Measurements from ENCODE around the gene RDH14. TPM values are rescaled to one million over a fixed set of nuclear protein-coding genes. Genes with fewer than 3 reads are reported as not detected.

Gene RDH14
- total and polyA plus RNA-seq, 2 of the 4 experiments (the other 2 are of a cell fraction), result 11.9 to 12.2 TPM

DNA sequence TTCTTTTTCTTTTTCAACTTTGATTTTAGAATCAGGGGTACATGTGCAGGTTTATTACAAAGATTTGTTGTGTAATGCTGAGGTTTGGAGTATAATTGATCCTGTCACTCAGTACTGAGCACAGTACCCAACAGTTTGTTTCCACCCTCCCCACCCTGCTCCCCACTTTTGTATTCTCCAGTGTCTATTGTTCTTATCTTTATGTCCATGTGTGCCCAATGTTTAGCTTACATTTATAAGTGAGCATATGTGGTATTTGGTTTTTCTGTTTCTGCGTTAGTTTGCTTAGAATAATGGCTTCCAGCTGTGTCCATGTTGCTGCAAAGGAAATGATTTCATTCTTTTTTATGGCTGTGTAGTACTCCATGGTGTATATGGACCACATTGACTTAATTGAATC lies 43.1 kb downstream of the RDH14 start:
- ChIA-PET POLR2A (ENCODE audit: unreplicated experiment) (no interaction called here), CTCF (interaction anchor here (0.6 to 1.9 kb wide), 3 partner anchors 9 to 1187 kb away, joined by 3 to 4 read pairs (median 3); no protein-coding TSS in a partner anchor)
- peak overlapping the region; percentile 91 for H4K91ac ChIP-seq (ENCODE audit: insufficient read depth, low read depth, low read length)
- in situ Hi-C loops (cut with MboI; ENCODE audit: low sequenced_read_pairs), result loop anchor here (25.0 kb wide), 1 partner anchor 1145 kb away; no protein-coding TSS in a partner anchor
- dilution Hi-C loops (cut with HindIII; ENCODE audit: low sequenced_read_pairs, unreplicated experiment), result no loop called here
- no peaks in the 10 kb centered on the region for H3K36me3 ChIP-seq (ENCODE audit: control insufficient read depth, insufficient read depth, low read length)
- no TSS peak for BruUV-seq (replicated peaks)
- H3K4ac ChIP-seq (ENCODE audit: low read depth, low read length), result peak overlapping the region; percentile 96; the same call in 1 of the 2 replicates
- H3K9me3 ChIP-seq (ENCODE audit: control insufficient read depth, insufficient read depth, low read length), result no peaks in the 10 kb centered on the region
- 0 out of 2 replicates have a peak overlapping the region, but pooled peaks have one; percentile 22 for H3K14ac ChIP-seq (replicated peaks; ENCODE audit: low read depth, low read length)
- no peaks in the 10 kb centered on the region for H4K20me1 ChIP-seq (ENCODE audit: insufficient read depth, low read length)
- H2BK15ac ChIP-seq (ENCODE audit: low read depth, low read length), result peak overlapping the region; percentile 71; the same call in 2 of the 3 replicates
- H3K4me2 ChIP-seq (ENCODE audit: low read depth, low read length), result no peak overlapping the region
- no peaks in the 10 kb centered on the region for H3K27me3 ChIP-seq (ENCODE audit: control insufficient read depth, insufficient read depth, low read length)
- H3K18ac ChIP-seq (ENCODE audit: low read depth, low read length), result peak overlapping the region; percentile 82
- ATAC-seq (ENCODE audit: low read depth) (no peak), DNase-seq (no peak)
- intact Hi-C loops (cut with micrococcal nuclease), result loop anchor here (5.0 kb wide), 1 partner anchor 130 kb away; no protein-coding TSS in a partner anchor
- peak overlapping the region; percentile 73; the same call in 1 of the 2 replicates for H2AK5ac ChIP-seq (ENCODE audit: low read depth, low read length)
- peak overlapping the region; percentile 98 for H2BK120ac ChIP-seq (ENCODE audit: low read depth, low read length)
- H3K9me1 ChIP-seq (ENCODE audit: insufficient read depth, low read length), result peaks cover 23% of the 10 kb centered on the region
- H3K4me3 ChIP-seq (ENCODE audit: insufficient read depth, low read depth, low read length), result no peak overlapping the region
- H3K9ac ChIP-seq (ENCODE audit: low read depth, low read length), result no peak overlapping the region
- H2BK5ac ChIP-seq (ENCODE audit: low read depth, low read length, poor library complexity, severe bottlenecking), result no peak overlapping the region
- H2BK20ac ChIP-seq (ENCODE audit: low read depth, low read length), result peak overlapping the region; percentile 99
- WGBS, 2 experiments (ENCODE audit: extremely low coverage in 2 of 2, insufficient read length in 1 of 2), result no CpG with 5 or more reads among the region's 1 CpG
- H3K23ac ChIP-seq (ENCODE audit: low read depth, low read length), result no peak overlapping the region
- peak overlapping the region in 1 of 2 experiments; percentile 65; a peak in 2 of 4 replicates for H4K8ac ChIP-seq (ENCODE audit: low read depth in 2 of 2, low read length in 2 of 2)
- H3K4me1 ChIP-seq (ENCODE audit: control insufficient read depth, insufficient read depth, low read length), result peaks cover 33% of the 10 kb centered on the region
- H3K27ac ChIP-seq (ENCODE audit: insufficient read depth, low read length), result no peak overlapping the region
- TF ChIP-seq, protein P1, sequence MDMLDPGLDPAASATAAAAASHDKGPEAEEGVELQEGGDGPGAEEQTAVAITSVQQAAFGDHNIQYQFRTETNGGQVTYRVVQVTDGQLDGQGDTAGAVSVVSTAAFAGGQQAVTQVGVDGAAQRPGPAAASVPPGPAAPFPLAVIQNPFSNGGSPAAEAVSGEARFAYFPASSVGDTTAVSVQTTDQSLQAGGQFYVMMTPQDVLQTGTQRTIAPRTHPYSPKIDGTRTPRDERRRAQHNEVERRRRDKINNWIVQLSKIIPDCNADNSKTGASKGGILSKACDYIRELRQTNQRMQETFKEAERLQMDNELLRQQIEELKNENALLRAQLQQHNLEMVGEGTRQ (IDR thresholded peaks at IDR 0.05; ENCODE audit: low read depth, low read length), result no peak
- TF ChIP-seq CTCF (conservative IDR thresholded peaks at IDR 0.05; ENCODE audit: low read depth, low read length) (no peak), RCOR1 (IDR thresholded peaks at IDR 0.05; ENCODE audit: insufficient replicate concordance, low read length) (no peak), NFE2L2 (IDR thresholded peaks at IDR 0.05; ENCODE audit: low read depth, low read length) (no peak), MXI1 (IDR thresholded peaks at IDR 0.05; ENCODE audit: borderline replicate concordance, low read depth, low read length) (no peak), SMC3 (IDR thresholded peaks at IDR 0.05; ENCODE audit: low read depth, low read length) (no peak), MAZ (IDR thresholded peaks at IDR 0.05; ENCODE audit: borderline replicate concordance, low read depth, low read length) (no peak), CHD1 (IDR thresholded peaks at IDR 0.05; ENCODE audit: low read depth, low read length) (no peak)
- no peak overlapping the region for H2AK9ac ChIP-seq (replicated peaks; ENCODE audit: low read depth, low read length, poor library complexity)
- no peaks in the 10 kb centered on the region for H3K79me1 ChIP-seq (ENCODE audit: low read depth in 1 of 2, low read length in 2 of 2)
- no peak overlapping the region for H4K5ac ChIP-seq (ENCODE audit: low read depth, low read length)
- no peak overlapping the region for H2AFZ ChIP-seq (replicated peaks; ENCODE audit: low read length, poor library complexity)
- H3K56ac ChIP-seq (ENCODE audit: extremely low read depth, insufficient read depth, low read length), result no peak overlapping the region

Measured in IMR-90 (cell line).